ENCODE results near the gene ALKBH8. TPM values are rescaled to one million over a fixed set of nuclear protein-coding genes. Genes with fewer than 3 reads are reported as not detected.
A peak's percentile ranks its signal among the peaks of the same experiment; 100 is the strongest.
"Not testable (repeated sequence)": the region's sequence is repeated elsewhere in the genome, so short reads cannot be mapped to it uniquely, and the experiment has no call there.

ALKBH8 gene
- total RNA-seq, 3 donors from 2014 or later (not counting 1 experiment from before 2014, with no cell fraction given) = 6.9 to 11.8 (median 9.0) TPM

DNA sequence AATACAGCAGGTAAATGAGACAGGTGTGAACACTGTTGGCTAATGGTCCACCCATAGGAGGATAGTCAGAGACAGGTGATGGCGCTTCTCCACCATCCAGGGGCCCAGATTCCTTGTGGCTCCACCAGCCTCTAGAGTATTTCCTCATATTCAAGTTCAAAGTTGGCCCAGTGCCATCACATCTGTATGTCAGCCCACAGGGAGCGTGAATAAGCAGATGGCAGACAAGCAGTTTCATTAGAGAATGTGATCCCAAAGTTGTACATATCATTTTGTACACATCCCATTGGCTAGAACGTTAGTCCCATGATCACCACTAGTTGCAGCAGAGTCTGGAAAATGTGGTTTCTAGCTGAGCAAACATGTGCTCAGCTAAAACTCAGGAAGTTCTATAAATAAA is 96.9 kb downstream of the ALKBH8 start:
- H3K4me3 ChIP-seq (ENCODE audit: low read length) = no peak overlapping the region
- H3K4me3 Mint-ChIP-seq = no peak overlapping the region
- peaks cover 48 to 65% of the 10 kb centered on the region in 2 donors for H3K27me3 Mint-ChIP-seq (ENCODE audit: low read depth in 2 of 2)
- H3K36me3 Mint-ChIP-seq = peaks cover 2% of the 10 kb centered on the region
- DNase-seq (no peak), ATAC-seq (no peak)
- H3K36me3 ChIP-seq (ENCODE audit: control insufficient read depth, insufficient read depth, low read length) = no peaks in the 10 kb centered on the region
- H3K9me3 Mint-ChIP-seq = peaks cover 0 to under 1% of the 10 kb centered on the region in 2 donors
- intact Hi-C loops (cut with micrococcal nuclease) = no loop called here
- H3K27ac Mint-ChIP-seq = no peak overlapping the region
- H3K27ac ChIP-seq (ENCODE audit: low read length) = no peak overlapping the region
- WGBS (ENCODE audit: insufficient coverage) = 38% methylated on average over 3 of the region's 3 CpGs
- no peaks in the 10 kb centered on the region for H3K9me3 ChIP-seq (ENCODE audit: control insufficient read depth, insufficient read depth, low read length)
- H3K4me1 ChIP-seq (ENCODE audit: control insufficient read depth, insufficient read depth, low read length) = no peaks in the 10 kb centered on the region
- no peaks in the 10 kb centered on the region for H3K4me1 Mint-ChIP-seq
- TF ChIP-seq, protein P1, sequence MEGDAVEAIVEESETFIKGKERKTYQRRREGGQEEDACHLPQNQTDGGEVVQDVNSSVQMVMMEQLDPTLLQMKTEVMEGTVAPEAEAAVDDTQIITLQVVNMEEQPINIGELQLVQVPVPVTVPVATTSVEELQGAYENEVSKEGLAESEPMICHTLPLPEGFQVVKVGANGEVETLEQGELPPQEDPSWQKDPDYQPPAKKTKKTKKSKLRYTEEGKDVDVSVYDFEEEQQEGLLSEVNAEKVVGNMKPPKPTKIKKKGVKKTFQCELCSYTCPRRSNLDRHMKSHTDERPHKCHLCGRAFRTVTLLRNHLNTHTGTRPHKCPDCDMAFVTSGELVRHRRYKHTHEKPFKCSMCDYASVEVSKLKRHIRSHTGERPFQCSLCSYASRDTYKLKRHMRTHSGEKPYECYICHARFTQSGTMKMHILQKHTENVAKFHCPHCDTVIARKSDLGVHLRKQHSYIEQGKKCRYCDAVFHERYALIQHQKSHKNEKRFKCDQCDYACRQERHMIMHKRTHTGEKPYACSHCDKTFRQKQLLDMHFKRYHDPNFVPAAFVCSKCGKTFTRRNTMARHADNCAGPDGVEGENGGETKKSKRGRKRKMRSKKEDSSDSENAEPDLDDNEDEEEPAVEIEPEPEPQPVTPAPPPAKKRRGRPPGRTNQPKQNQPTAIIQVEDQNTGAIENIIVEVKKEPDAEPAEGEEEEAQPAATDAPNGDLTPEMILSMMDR (IDR thresholded peaks at IDR 0.05) = no peak
- H3K27me3 ChIP-seq (ENCODE audit: control insufficient read depth, insufficient read depth, low read length) = peaks cover 8% of the 10 kb centered on the region

DNA sequence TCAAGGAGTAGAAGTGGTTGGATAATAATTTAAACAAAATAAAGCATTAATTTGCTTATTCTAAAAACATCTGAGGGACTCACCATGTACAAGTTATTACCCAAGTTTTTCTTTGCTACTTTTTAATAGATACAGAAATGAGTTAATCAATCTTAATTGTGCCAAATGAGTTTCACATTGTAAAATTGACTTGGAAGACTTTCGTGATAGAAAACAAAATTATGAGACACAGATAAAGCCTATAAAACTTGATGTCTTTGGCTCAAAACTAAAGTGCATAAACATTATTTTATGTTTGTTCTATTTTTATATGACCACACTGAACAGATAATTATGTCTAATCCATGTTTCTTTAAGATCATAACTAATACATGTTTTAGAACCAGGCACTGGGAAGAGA is 97.8 kb downstream of the ALKBH8 start:
- Mint-ChIP-seq H3K36me3 (peaks cover 8% of the 10 kb centered on the region), H3K27ac (no peak overlapping the region)
- no peak for ATAC-seq

GRCh38 chr11:107466275-107466866 is 99.2 kb downstream of the ALKBH8 start:
- H3K27ac Mint-ChIP-seq; ATAC-seq; H3K36me3 ChIP-seq (ENCODE audit: control insufficient read depth, insufficient read depth, low read length); H3K4me1 ChIP-seq (ENCODE audit: control insufficient read depth, insufficient read depth, low read length); H3K4me3 ChIP-seq (ENCODE audit: low read length); H3K4me1 Mint-ChIP-seq; H3K9me3 ChIP-seq (ENCODE audit: control insufficient read depth, insufficient read depth, low read length); intact Hi-C loops (cut with micrococcal nuclease); DNase-seq; H3K27me3 ChIP-seq (ENCODE audit: control insufficient read depth, insufficient read depth, low read length); H3K27ac ChIP-seq (ENCODE audit: low read length); H3K9me3 Mint-ChIP-seq; H3K4me3 Mint-ChIP-seq: not testable (repeated sequence)
- WGBS (ENCODE audit: insufficient coverage) = 76% methylated on average over 10 of the region's 10 CpGs
- H3K27me3 Mint-ChIP-seq (ENCODE audit: low read depth in 2 of 2) = peaks cover 61 to 65% of the 10 kb centered on the region in 2 donors
- H3K36me3 Mint-ChIP-seq = peaks cover 14% of the 10 kb centered on the region

More for the DNA sequence above, 97.8 kb downstream of the ALKBH8 start:
- peaks cover 57 to 65% of the 10 kb centered on the region in 2 donors for H3K27me3 Mint-ChIP-seq (ENCODE audit: low read depth in 2 of 2)
- TF ChIP-seq, protein P1 (IDR thresholded peaks at IDR 0.05) = no peak
- H3K4me3 Mint-ChIP-seq = no peak overlapping the region
- H3K36me3 ChIP-seq (ENCODE audit: control insufficient read depth, insufficient read depth, low read length) = no peaks in the 10 kb centered on the region
- intact Hi-C loops (cut with micrococcal nuclease) = no loop called here
- H3K27ac ChIP-seq (ENCODE audit: low read length) = no peak overlapping the region
- peaks cover 2 to 4% of the 10 kb centered on the region in 2 donors for H3K9me3 Mint-ChIP-seq
- H3K27me3 ChIP-seq (ENCODE audit: control insufficient read depth, insufficient read depth, low read length) = peaks cover 8% of the 10 kb centered on the region
- DNase-seq = no peak
- H3K4me1 Mint-ChIP-seq = no peaks in the 10 kb centered on the region
- no CpG with 5 or more reads among the region's 1 CpG for WGBS (ENCODE audit: insufficient coverage)
- no peaks in the 10 kb centered on the region for H3K9me3 ChIP-seq (ENCODE audit: control insufficient read depth, insufficient read depth, low read length)
- no peak overlapping the region for H3K4me3 ChIP-seq (ENCODE audit: low read length)
- no peaks in the 10 kb centered on the region for H3K4me1 ChIP-seq (ENCODE audit: control insufficient read depth, insufficient read depth, low read length)

- H3K36me3 Mint-ChIP-seq = peaks cover 6% of the 10 kb centered on the region
- H3K9me3 Mint-ChIP-seq = no peaks in the 10 kb centered on the region
- intact Hi-C loops (cut with micrococcal nuclease) = loop anchor here (1.0 to 10.0 kb wide), 2 partner anchors 108 to 767 kb away; partner anchors contain the start of genes ALKBH8, ATM and NPAT
- H3K4me1 ChIP-seq (ENCODE audit: control insufficient read depth, insufficient read depth, low read length) = peaks cover 4% of the 10 kb centered on the region
- H3K4me3 Mint-ChIP-seq = peak within 1 kb of the TSS; percentile 99
- peaks cover 24 to 28% of the 10 kb centered on the region in 2 donors for H3K4me1 Mint-ChIP-seq
- ATAC-seq (peak; percentile 96 to 99 (median 97)), DNase-seq (peak; percentile 76 to 96)
- peaks cover 17 to 20% of the 10 kb centered on the region in 2 donors for H3K27me3 Mint-ChIP-seq (ENCODE audit: low read depth in 2 of 2)
- peaks cover 19% of the 10 kb centered on the region for H3K36me3 ChIP-seq (ENCODE audit: control insufficient read depth, insufficient read depth, low read length)
- peak within 1 kb of the TSS; percentile 84 for H3K27ac ChIP-seq (ENCODE audit: low read length)
- TF ChIP-seq, protein P1 (IDR thresholded peaks at IDR 0.05) = no peak
- under 1% methylated on average over 26 of the region's 30 CpGs for WGBS (ENCODE audit: insufficient coverage)
- no peaks in the 10 kb centered on the region for H3K27me3 ChIP-seq (ENCODE audit: control insufficient read depth, insufficient read depth, low read length)
- H3K4me3 ChIP-seq (ENCODE audit: low read length) = peak within 1 kb of the TSS; percentile 93
- H3K9me3 ChIP-seq (ENCODE audit: control insufficient read depth, insufficient read depth, low read length) = no peaks in the 10 kb centered on the region
- H3K27ac Mint-ChIP-seq = peak within 1 kb of the TSS; percentile 91 to 95
Observed at GRCh38 chr11:107457558-107458271, 107.8 kb downstream of the ALKBH8 start, which contains the start of gene CWF19L2. Gene CWF19L2 (minus strand): TSS chr11:107457825. CDS start chr11:107457816, 9 bp downstream.
